Body of pancreas (tissue), 4 donors: Measurements from ENCODE around the gene EXOC2.

Source experiments
- CTCF ChIP-seq, 7 experiments: fragments of 450-650 bp in 4 of 7; fragments of 200-600 bp in 3 of 7; sonication (generic) in 3 of 7; IDR thresholded peaks; one replicate each; pipeline ENCODE4 v1.5.1; 2016 to 2019; ENCODE audit warnings: antibody characterized with exemption in 7 of 7
- POLR2A ChIP-seq, 3 donors: fragments of 450-650 bp; IDR thresholded peaks; one replicate each; pipeline ENCODE4 v1.6.1; 2016; ENCODE audit warnings: antibody characterized with exemption in 3 of 3, mild to moderate bottlenecking in 2 of 3

DNA sequence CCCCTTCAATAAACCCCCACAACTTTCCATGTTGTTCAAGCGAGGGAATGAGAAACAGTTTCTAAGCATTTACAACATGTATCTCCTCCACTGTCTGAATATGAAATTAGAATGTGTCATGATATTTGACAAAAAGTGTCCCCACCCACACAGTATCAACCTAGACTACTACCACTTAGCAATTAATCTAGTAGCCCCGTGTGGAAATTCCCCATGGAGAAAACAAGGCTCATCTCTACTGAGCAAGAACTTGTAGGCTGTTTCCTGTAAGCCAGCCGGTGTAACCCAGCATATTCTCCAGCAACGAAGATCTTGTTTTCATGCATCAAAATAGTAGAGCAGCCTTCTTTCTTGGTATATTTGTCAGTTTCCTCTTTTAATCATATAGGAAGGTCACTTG is 186.4 kb downstream of the EXOC2 start:
- TF ChIP-seq CTCF (IDR thresholded peaks at IDR 0.05) (no peak), POLR2A (IDR thresholded peaks at IDR 0.05) (no peak)
